Measurements from ENCODE around the gene ITGA4.

The ITGA4 gene

GRCh38 chr2:181459621-181460021 is 2.4 kb downstream of the ITGA4 start:
- DNase-seq = peak; percentile 46

GRCh38 chr2:181461056-181461997 is 4.1 kb downstream of the ITGA4 start:
- DNase-seq = no peak

GRCh38 chr2:181462033-181462432 is 4.8 kb downstream of the ITGA4 start:
- DNase-seq = no peak

- no peak for DNase-seq
Observed at GRCh38 chr2:181463588-181463987, 6.4 kb downstream of the ITGA4 start.

- no peak for DNase-seq
Observed at GRCh38 chr2:181464966-181465365, 7.8 kb downstream of the ITGA4 start.

GRCh38 chr2:181465676-181466375 is 8.6 kb downstream of the ITGA4 start:
- DNase-seq = peak; percentile 38

- DNase-seq = peak; percentile 43
Observed at GRCh38 chr2:181466661-181467576, 9.7 kb downstream of the ITGA4 start.

GRCh38 chr2:181467966-181468707 is 11.0 kb downstream of the ITGA4 start:
- peak; percentile 16 for DNase-seq

GRCh38 chr2:181468811-181469210 is 11.6 kb downstream of the ITGA4 start:
- DNase-seq = no peak

- DNase-seq = no peak
Observed at GRCh38 chr2:181471226-181471625, 14.0 kb downstream of the ITGA4 start.

GRCh38 chr2:181471783-181472182 is 14.6 kb downstream of the ITGA4 start:
- no peak for DNase-seq

GRCh38 chr2:181472990-181473389 is 15.8 kb downstream of the ITGA4 start:
- no peak for DNase-seq

- no peak for DNase-seq
Observed at GRCh38 chr2:181474222-181474881, 17.2 kb downstream of the ITGA4 start.

- DNase-seq = no peak
Observed at GRCh38 chr2:181483211-181483610, 26.0 kb downstream of the ITGA4 start.

GRCh38 chr2:181483876-181484275 is 26.7 kb downstream of the ITGA4 start:
- DNase-seq = no peak

GRCh38 chr2:181484851-181485637 is 27.9 kb downstream of the ITGA4 start:
- DNase-seq = no peak

- no peak for DNase-seq
Observed at GRCh38 chr2:181485638-181485946, 28.4 kb downstream of the ITGA4 start.

GRCh38 chr2:181499231-181499630 is 42.0 kb downstream of the ITGA4 start:
- DNase-seq = no peak

- no peak for DNase-seq
Observed at GRCh38 chr2:181500201-181500600, 43.0 kb downstream of the ITGA4 start.

- no peak for DNase-seq
Observed at GRCh38 chr2:181515719-181516118, 58.5 kb downstream of the ITGA4 start.

GRCh38 chr2:181516992-181517391 is 59.8 kb downstream of the ITGA4 start:
- DNase-seq = no peak
